ENCODE data around the gene ADAM22. TPM values are rescaled to one million over a fixed set of nuclear protein-coding genes. Genes with fewer than 3 reads are reported as not detected.

Gene ADAM22
- total and polyA plus RNA-seq, 2 experiments from 2014 or later = 2.7 to 18.7 TPM

DNA sequence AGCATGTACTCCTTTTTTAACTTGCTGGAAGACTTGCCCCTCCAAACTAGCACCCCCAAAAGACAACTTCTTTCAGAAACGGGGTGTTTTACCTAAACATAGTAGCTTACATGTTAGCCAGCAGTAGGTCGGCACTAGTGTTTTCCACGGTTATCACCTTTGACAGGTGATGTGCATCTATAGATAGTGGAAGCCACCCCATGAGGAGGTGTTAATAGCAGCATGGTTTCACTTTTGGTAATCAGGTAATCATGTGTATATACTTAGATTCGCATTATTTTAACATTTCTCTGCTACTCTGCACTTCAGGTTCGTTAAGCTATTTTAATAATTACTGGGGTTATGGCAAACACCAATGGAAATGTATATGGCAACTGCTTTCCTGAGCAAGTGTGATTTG, 268.2 kb downstream of the ADAM22 start:
- Mint-ChIP-seq H3K9me3 (no peaks in the 10 kb centered on the region), H3K27ac (no peak overlapping the region), H3K36me3 (ENCODE audit: low read depth) (peaks cover 34% of the 10 kb centered on the region), H3K4me1 (peaks cover 39% of the 10 kb centered on the region), H3K4me3 (no peak overlapping the region), H3K27me3 (ENCODE audit: insufficient read depth, low read depth, poor library complexity) (no peaks in the 10 kb centered on the region)
- Histone ChIP-seq H3K4me2 (no peak overlapping the region), H3F3A (replicated peaks; ENCODE audit: low read depth) (no peaks in the 10 kb centered on the region), H3K36me3 (ENCODE audit: insufficient read depth) (peaks cover 18% of the 10 kb centered on the region), H3K27me3 (ENCODE audit: insufficient read depth) (no peaks in the 10 kb centered on the region), H3K4me1 (ENCODE audit: insufficient read depth) (peaks cover 29% of the 10 kb centered on the region), H2AFZ (no peak overlapping the region), H3K27ac (ENCODE audit: low read depth) (no peak overlapping the region), H3K9me2 (ENCODE audit: insufficient read depth) (no peaks in the 10 kb centered on the region), H3K4me3 (no peak overlapping the region), H3K79me2 (replicated peaks; ENCODE audit: insufficient read depth) (no peaks in the 10 kb centered on the region), H4K20me1 (replicated peaks; ENCODE audit: insufficient read depth) (no peaks in the 10 kb centered on the region)
- DNase-seq (ENCODE audit: low spot score) (no peak), ATAC-seq (no peak)
- TF ChIP-seq STAT1 (IDR thresholded peaks at IDR 0.05; ENCODE audit: unreplicated experiment) = no peak
- TF ChIP-seq, protein P1, sequence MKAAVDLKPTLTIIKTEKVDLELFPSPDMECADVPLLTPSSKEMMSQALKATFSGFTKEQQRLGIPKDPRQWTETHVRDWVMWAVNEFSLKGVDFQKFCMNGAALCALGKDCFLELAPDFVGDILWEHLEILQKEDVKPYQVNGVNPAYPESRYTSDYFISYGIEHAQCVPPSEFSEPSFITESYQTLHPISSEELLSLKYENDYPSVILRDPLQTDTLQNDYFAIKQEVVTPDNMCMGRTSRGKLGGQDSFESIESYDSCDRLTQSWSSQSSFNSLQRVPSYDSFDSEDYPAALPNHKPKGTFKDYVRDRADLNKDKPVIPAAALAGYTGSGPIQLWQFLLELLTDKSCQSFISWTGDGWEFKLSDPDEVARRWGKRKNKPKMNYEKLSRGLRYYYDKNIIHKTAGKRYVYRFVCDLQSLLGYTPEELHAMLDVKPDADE (IDR thresholded peaks at IDR 0.05) = no peak
- TF ChIP-seq, protein P2, sequence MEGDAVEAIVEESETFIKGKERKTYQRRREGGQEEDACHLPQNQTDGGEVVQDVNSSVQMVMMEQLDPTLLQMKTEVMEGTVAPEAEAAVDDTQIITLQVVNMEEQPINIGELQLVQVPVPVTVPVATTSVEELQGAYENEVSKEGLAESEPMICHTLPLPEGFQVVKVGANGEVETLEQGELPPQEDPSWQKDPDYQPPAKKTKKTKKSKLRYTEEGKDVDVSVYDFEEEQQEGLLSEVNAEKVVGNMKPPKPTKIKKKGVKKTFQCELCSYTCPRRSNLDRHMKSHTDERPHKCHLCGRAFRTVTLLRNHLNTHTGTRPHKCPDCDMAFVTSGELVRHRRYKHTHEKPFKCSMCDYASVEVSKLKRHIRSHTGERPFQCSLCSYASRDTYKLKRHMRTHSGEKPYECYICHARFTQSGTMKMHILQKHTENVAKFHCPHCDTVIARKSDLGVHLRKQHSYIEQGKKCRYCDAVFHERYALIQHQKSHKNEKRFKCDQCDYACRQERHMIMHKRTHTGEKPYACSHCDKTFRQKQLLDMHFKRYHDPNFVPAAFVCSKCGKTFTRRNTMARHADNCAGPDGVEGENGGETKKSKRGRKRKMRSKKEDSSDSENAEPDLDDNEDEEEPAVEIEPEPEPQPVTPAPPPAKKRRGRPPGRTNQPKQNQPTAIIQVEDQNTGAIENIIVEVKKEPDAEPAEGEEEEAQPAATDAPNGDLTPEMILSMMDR (conservative IDR thresholded peaks at IDR 0.05; ENCODE audit: low read depth in 2 of 2) = no peak

DNA sequence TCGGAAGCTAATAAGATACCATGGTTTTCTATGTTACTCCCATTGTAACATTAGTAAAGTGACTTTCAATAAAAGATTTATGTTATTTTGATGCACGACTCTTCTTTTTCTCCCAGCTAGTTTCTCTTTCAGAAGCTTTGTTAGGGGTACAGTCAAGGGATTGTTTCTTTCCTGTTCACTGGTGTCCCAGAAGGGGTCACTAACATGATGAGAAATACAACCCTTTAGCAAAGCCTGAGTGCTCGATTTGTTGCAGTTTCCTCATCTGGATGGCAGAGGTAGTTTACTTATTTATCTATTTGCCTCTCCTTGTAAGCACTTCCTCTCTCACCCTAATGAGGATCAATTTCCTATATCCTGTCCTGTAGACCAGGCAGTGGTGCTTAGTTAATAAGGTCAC, 268.7 kb downstream of the ADAM22 start:
- Histone ChIP-seq H3K36me3 (ENCODE audit: insufficient read depth) (peaks cover 21% of the 10 kb centered on the region), H3F3A (replicated peaks; ENCODE audit: low read depth) (no peaks in the 10 kb centered on the region), H3K4me2 (no peak overlapping the region), H3K4me1 (ENCODE audit: insufficient read depth) (peaks cover 29% of the 10 kb centered on the region), H2AFZ (no peak overlapping the region), H3K4me3 (no peak overlapping the region), H3K27me3 (ENCODE audit: insufficient read depth) (no peaks in the 10 kb centered on the region), H3K27ac (ENCODE audit: low read depth) (no peak overlapping the region), H3K79me2 (replicated peaks; ENCODE audit: insufficient read depth) (no peaks in the 10 kb centered on the region), H4K20me1 (replicated peaks; ENCODE audit: insufficient read depth) (no peaks in the 10 kb centered on the region), H3K9me2 (ENCODE audit: insufficient read depth) (no peaks in the 10 kb centered on the region)
- Mint-ChIP-seq H3K36me3 (ENCODE audit: low read depth) (peaks cover 39% of the 10 kb centered on the region), H3K4me1 (peaks cover 39% of the 10 kb centered on the region), H3K27ac (no peak overlapping the region), H3K27me3 (ENCODE audit: insufficient read depth, low read depth, poor library complexity) (no peaks in the 10 kb centered on the region), H3K4me3 (no peak overlapping the region), H3K9me3 (no peaks in the 10 kb centered on the region)
- ATAC-seq = no peak
- no peak for DNase-seq (ENCODE audit: low spot score)
- TF ChIP-seq, protein P2 (conservative IDR thresholded peaks at IDR 0.05; ENCODE audit: low read depth in 2 of 2) = 0 out of 4 replicates have a peak, but pooled peaks of 1 of the 2 experiments have one; percentile 5
- no peak for TF ChIP-seq POLR2AphosphoS5 (IDR thresholded peaks at IDR 0.05; ENCODE audit: low read depth)

DNA sequence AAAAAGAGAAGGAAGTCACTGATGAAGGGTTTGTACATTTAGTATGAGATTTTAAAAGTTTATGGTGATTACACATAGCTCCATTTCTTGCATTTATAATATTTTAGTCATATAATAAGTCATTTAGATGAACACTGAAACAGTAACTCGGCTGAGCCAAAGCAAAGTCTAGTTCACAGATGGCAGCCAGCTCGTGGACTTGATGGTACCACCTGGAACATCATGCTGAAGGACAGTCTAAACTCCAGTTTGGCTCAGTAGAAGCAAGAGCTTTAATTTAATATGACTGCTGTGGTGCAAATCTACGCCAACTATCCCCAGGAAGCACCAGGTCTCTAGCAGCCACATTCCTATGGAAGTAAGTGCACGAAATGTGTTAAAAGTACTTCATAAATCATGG, 269.4 kb downstream of the ADAM22 start:
- peaks cover 29% of the 10 kb centered on the region for H3K4me1 ChIP-seq (ENCODE audit: insufficient read depth)
- no peak overlapping the region for H3K4me3 Mint-ChIP-seq
- no peak for DNase-seq (ENCODE audit: low spot score)
- peaks cover 25% of the 10 kb centered on the region for H3K36me3 ChIP-seq (ENCODE audit: insufficient read depth)
- no peak for ATAC-seq
- H3K4me3 ChIP-seq = no peak overlapping the region
- H3K79me2 ChIP-seq (replicated peaks; ENCODE audit: insufficient read depth) = no peaks in the 10 kb centered on the region
- H3K27me3 ChIP-seq (ENCODE audit: insufficient read depth) = no peaks in the 10 kb centered on the region
- H3K27ac Mint-ChIP-seq = no peak overlapping the region
- no peak overlapping the region for H3K27ac ChIP-seq (ENCODE audit: low read depth)
- no peak overlapping the region for H2AFZ ChIP-seq
- H3K9me3 Mint-ChIP-seq = no peaks in the 10 kb centered on the region
- no peaks in the 10 kb centered on the region for H3K9me2 ChIP-seq (ENCODE audit: insufficient read depth)
- peaks cover 39% of the 10 kb centered on the region for H3K4me1 Mint-ChIP-seq
- no peaks in the 10 kb centered on the region for H3F3A ChIP-seq (replicated peaks; ENCODE audit: low read depth)
- peaks cover 44% of the 10 kb centered on the region for H3K36me3 Mint-ChIP-seq (ENCODE audit: low read depth)
- no peaks in the 10 kb centered on the region for H4K20me1 ChIP-seq (replicated peaks; ENCODE audit: insufficient read depth)
- no peaks in the 10 kb centered on the region for H3K27me3 Mint-ChIP-seq (ENCODE audit: insufficient read depth, low read depth, poor library complexity)
- H3K4me2 ChIP-seq = no peak overlapping the region
- TF ChIP-seq EZH2phosphoT487 (IDR thresholded peaks at IDR 0.05; ENCODE audit: unreplicated experiment) (no peak), JUNB (IDR thresholded peaks at IDR 0.05; ENCODE audit: unreplicated experiment) (no peak), STAT1 (IDR thresholded peaks at IDR 0.05; ENCODE audit: unreplicated experiment) (no peak), NANOG (IDR thresholded peaks at IDR 0.05; ENCODE audit: borderline replicate concordance) (no peak), POLR2AphosphoS5 (IDR thresholded peaks at IDR 0.05; ENCODE audit: low read depth) (no peak), EZH2 (IDR thresholded peaks at IDR 0.05; ENCODE audit: low read depth, unreplicated experiment) (no peak), CREB1 (CRISPR knock-in tag; IDR thresholded peaks at IDR 0.05; ENCODE audit: low read depth) (no peak)
- TF ChIP-seq, protein P3, sequence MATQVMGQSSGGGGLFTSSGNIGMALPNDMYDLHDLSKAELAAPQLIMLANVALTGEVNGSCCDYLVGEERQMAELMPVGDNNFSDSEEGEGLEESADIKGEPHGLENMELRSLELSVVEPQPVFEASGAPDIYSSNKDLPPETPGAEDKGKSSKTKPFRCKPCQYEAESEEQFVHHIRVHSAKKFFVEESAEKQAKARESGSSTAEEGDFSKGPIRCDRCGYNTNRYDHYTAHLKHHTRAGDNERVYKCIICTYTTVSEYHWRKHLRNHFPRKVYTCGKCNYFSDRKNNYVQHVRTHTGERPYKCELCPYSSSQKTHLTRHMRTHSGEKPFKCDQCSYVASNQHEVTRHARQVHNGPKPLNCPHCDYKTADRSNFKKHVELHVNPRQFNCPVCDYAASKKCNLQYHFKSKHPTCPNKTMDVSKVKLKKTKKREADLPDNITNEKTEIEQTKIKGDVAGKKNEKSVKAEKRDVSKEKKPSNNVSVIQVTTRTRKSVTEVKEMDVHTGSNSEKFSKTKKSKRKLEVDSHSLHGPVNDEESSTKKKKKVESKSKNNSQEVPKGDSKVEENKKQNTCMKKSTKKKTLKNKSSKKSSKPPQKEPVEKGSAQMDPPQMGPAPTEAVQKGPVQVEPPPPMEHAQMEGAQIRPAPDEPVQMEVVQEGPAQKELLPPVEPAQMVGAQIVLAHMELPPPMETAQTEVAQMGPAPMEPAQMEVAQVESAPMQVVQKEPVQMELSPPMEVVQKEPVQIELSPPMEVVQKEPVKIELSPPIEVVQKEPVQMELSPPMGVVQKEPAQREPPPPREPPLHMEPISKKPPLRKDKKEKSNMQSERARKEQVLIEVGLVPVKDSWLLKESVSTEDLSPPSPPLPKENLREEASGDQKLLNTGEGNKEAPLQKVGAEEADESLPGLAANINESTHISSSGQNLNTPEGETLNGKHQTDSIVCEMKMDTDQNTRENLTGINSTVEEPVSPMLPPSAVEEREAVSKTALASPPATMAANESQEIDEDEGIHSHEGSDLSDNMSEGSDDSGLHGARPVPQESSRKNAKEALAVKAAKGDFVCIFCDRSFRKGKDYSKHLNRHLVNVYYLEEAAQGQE (IDR thresholded peaks at IDR 0.05; ENCODE audit: unreplicated experiment) = no peak

Measured in GM23338 (cell line).